HCT116 (cell line): ENCODE results near the gene GNRHR.

ENCODE experiments used
- ATF3 ChIP-seq: IDR thresholded peaks from 2 replicates; pipeline ENCODE4 v1.6.1; 2012
- CEBPB ChIP-seq: IDR thresholded peaks from 2 replicates; pipeline ENCODE4 v1.6.1; 2012; ENCODE audit warnings: low read depth
- CTCF ChIP-seq, 3 experiments: fragments of 200-600 bp in 1 of 3; sonication (generic) in 1 of 3; IDR thresholded peaks in 2 of 3; conservative IDR thresholded peaks in 1 of 3; 2 replicates each; pipeline ENCODE4 v1.5.1; 2012 to 2017; ENCODE audit warnings: low read depth in 2 of 3, low read length in 2 of 3, antibody characterized with exemption in 1 of 3, borderline replicate concordance in 1 of 3, control low read depth in 1 of 3, mild to moderate bottlenecking in 1 of 3, mixed read lengths in 1 of 3, mixed run types in 1 of 3, moderate library complexity in 1 of 3; ENCODE audit not compliant: insufficient read depth in 1 of 3
- EGR1 ChIP-seq: IDR thresholded peaks from 2 replicates; pipeline ENCODE4 v1.6.1; 2012; ENCODE audit warnings: low read depth
- FOSL1 ChIP-seq: IDR thresholded peaks from 2 replicates; pipeline ENCODE4 v1.6.1; 2012; ENCODE audit warnings: low read depth
- POLR2A ChIP-seq: IDR thresholded peaks from 2 replicates; pipeline ENCODE4 v1.7.0; 2011; ENCODE audit warnings: borderline replicate concordance; ENCODE audit not compliant: insufficient read depth, insufficient read length; ENCODE audit errors: extremely low read depth
- RAD21 ChIP-seq: IDR thresholded peaks from 2 replicates; pipeline ENCODE4 v1.6.1; 2012; ENCODE audit warnings: low read depth, mild to moderate bottlenecking
- ZNF274 ChIP-seq: fragments of 200-500 bp; sonication (Bioruptor generic); IDR thresholded peaks from 2 replicates; pipeline ENCODE4 v1.6.1; 2014; ENCODE audit warnings: mild to moderate bottlenecking, low read depth, low read length, inconsistent platforms
- TF ChIP-seq, protein P1 (sequence below): IDR thresholded peaks from 2 replicates; pipeline ENCODE4 v1.6.1; 2012

- TF ChIP-seq EGR1 (no peak), CTCF (IDR thresholded peaks at IDR 0.05 in 2 of 3, conservative IDR thresholded peaks at IDR 0.05 in 1 of 3; ENCODE audit: borderline replicate concordance in 1 of 3, insufficient read depth in 1 of 3, low read depth in 2 of 3, low read length in 2 of 3) (no peak), FOSL1 (no peak), POLR2A (no peak), RAD21 (no peak), ZNF274 (no peak), ATF3 (no peak), CEBPB (no peak)
- TF ChIP-seq, protein P1, sequence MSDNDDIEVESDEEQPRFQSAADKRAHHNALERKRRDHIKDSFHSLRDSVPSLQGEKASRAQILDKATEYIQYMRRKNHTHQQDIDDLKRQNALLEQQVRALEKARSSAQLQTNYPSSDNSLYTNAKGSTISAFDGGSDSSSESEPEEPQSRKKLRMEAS, result no peak
Measured at GRCh38 chr4:67702166-67702565, 52.0 kb downstream of the GNRHR start.
